ENCODE data around the gene RGSL1.

DNA sequence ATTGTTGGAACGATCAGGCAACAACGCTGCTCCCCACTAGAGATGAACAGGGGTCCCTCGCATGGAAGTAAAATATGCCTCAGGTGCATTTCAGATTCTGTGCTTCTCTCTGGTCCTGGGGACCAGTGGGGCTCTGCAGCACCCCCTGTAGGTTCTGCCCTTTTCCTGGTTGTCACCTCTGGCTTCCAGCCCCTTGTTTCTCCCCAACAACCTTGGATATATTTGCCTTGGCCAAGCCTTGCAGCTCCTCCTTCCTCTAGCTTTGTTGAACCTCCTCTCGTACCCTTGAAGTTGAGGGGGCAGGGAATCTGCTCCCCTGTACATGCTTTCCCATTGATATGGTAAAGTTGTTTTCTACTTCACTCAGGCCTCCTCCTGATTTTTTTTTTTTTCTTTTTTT is 5.4 kb upstream of the RGSL1 start:
- TF ChIP-seq CTCF (conservative IDR thresholded peaks at IDR 0.05 in 1 of 2, IDR thresholded peaks at IDR 0.05 in 1 of 2; ENCODE audit: low read depth in 1 of 2, low read length in 2 of 2) (no peak), EZH2 (IDR thresholded peaks at IDR 0.05; ENCODE audit: low read length, missing control alignments) (no peak)

Data from fibroblast of lung (primary cell).